Activated T-helper 9 cell treated with anti-CD3 and anti-CD28 coated beads, Interleukin-2, amount 50 U/mL, for 16 hours (primary cell): ENCODE data around the gene KLHDC4.
"Not testable (repeated sequence)": the region's sequence is repeated elsewhere in the genome, so short reads cannot be mapped to it uniquely, and the experiment has no call there.

Experiments
- DNase-seq: peaks from one replicate; pipeline ENCODE4 v3.0.0-alpha.2; 2020; ENCODE audit warnings: low read depth

The KLHDC4 gene

DNA sequence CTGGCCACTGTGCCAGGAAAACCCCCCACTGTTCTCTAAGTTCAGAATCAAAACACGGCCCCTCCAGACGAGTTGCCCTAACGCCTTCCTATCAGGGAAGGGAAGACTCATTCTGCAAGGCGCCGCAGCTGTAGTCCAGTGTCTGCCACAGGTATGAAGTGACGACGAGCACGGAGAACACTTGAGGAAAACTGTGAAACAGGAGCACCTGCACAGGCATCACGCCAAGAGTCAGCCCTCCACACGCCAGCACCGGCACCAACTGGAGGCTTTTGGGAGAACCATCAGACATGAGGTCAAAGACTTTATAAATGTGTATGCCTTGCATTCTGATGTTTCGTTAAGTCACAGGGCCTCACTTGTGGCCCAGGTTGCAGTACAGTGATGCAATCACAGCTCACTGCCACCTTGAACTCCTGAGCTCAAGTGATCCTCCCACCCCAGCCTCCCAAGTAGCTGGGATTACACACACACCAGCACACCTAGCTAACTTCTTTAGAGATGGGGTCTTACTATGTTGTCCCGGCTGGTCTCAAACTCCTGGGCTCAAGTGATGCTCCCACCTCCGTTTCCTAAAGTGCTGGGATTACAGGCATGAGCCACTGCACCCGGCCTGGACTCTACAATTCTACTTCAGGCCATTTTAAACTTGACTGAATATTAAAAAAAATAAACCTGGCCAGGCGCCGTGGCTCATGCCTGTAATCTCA, 22.9 kb downstream of the KLHDC4 start:
- DNase-seq: no peak

DNA sequence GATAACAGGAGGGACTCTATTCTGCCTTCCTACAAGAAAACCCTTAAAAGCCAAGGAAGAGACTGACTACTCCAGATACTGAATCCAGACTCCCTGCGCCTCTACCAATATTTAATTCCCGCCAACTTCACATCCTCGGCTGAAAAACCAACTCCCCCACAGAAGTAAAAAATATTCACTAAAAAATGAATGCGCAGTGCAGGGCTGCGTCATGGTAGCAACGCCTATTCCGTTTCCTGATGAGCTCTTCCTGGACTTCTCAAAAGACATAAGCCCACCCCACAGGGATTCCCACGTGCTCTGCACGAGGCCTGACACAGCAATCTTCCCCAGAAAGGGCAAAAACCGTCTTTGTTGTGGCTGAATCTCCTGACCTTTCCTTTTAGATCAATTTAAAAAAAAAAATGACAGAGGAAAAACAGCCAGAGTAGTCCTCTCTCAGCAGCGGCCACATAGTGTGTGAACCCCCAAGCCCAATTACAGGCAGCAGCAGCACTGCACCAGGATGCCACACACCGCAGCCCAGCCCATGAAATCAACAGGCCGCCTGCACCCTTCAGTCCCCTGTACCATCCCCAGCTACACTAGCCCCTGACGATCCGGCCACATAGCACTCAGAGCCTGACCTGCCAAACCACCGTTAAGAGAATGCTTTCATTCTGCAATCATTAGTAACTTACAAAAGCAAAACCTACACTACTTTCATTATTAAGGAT, 23.9 kb downstream of the KLHDC4 start:
- DNase-seq: no peak

DNA sequence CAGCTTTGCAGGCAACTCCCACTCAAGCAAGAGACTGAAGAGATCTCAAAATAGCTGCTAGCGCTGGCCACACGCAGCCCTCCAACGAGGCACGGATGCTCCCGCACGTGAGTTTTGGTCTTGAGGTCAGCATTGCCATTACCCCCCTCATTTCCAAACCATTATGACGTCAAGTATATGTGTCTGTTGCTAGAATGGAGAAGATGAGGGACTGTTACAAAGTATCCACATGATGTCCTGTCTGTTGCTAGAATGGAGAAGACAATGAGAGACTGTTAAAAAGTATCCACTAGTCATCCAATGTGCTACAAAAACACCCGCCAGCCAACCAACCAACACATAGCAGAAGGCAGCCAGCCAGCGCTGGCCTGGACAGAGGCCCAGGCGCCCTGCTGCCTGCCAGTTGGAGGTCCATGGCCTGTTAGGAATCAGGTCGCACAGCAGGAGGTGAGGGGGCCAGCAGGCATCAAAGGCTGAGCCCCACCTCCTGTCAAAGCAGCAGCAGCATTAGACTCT, 24.8 kb downstream of the KLHDC4 start:
- no peak for DNase-seq

- no peak for DNase-seq
Observed at GRCh38 chr16:87740441-87740840, 25.3 kb downstream of the KLHDC4 start.

DNA sequence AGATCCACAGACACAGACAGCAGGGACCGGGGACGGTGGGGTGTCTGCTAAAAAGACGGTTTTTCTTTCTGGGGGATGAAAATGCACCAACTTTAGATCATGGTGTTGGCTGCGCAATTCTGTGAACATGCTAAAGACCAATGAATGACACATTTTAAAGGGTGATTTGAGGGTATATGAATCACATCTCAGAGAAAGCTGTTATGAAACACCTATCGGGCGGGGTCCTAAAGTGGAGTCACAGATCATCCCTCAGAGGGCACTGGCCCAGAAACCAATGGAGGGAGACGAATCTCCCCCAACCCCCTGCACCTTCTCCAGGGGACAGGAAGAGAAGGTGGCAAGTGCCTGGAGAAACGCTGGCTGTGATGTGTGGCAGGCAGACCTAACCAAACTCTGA, 26.0 kb downstream of the KLHDC4 start:
- no peak for DNase-seq

DNA sequence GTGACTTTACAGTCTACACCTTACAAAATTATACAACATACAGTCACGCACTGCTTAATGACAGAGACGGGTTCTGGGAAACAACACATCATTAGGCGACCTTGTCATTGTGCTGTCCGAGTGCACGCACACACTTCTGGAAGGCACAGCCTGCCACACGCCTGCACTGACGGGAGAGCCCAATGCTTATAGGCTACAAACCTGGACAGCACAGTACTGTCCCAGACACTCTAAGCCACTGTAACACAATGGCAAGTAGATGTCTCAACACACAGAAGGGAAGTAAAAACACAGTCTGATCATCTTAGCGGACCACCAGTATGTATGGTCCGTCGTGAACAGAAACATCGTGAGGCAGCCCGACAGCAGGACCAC, 29.8 kb downstream of the KLHDC4 start:
- DNase-seq: no peak

DNA sequence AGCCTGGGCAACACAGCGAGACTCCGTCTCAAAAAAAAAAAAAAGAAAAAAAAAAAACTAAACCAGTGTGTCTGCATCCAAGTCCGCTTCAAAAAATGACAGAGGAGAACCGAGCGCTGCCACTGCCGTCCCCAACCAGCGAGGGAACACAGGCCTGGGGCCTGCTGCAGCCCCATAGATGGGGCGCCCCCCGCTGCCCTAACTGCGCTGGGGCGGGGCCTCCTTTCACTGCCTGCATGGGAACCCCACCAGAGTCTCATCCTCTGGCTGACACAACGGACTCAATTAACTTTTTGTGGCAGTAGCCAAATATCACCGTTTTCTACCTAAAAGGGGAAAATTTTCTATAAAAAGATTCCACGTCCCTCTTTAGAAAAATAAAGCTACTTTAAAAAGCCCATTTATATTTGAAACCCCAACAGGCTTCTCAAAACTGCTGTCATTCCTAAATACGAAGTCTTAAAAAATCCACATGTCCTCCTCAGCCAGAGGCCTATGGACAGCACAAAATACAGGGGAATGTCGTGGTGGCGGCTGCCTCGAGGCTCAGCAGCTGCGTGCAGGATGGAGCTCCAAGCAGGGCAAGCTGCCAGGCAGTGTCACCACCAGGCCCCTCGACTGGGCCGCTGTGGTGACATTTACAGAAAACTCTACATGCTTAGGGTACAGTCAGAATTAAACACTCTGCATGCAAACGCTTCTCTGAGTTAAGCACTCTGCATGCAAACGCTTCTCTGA, 30.3 kb downstream of the KLHDC4 start:
- DNase-seq: no peak

- no peak for DNase-seq
Observed at GRCh38 chr16:87734644-87735043, 31.1 kb downstream of the KLHDC4 start.

DNA sequence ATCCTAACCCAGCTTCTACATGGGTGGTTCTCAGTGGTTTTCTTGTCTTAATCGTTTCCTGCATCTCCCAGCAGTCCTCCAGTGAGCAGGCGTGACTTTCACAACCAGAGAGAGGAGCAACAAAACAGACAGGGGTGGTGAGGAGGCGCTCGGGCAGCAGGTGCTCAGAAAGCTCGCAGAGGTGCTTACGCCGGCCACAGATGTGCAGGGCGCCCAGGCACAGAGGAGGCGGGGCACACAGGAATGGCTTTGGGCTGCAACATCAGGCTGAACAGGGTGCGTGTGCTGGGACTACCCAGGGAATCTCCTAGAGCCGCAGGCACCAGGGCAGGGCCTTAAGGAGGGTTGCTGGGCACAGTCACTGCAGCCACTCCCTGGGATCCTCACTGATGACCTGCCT, 32.6 kb downstream of the KLHDC4 start:
- no peak for DNase-seq

DNA sequence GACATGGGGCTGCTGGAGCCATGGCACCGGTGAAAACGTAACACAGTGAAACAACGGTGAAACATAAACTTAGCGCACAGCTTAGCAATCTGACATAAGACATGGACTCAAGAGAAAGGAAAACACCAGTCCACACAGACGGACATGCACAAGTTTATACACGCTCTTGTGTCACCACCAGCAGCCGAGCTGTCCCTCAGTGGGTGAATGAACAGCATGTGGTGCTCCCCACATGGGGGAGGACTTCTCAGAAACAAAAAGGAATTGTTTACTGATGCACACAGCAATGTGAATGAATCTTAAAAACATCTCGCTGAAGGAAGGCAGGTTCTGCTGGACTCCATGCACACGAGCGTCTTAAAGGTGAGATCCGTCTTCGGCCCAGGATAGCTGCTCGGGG, 34.2 kb downstream of the KLHDC4 start:
- no peak for DNase-seq

GRCh38 chr16:87729266-87729954, 36.4 kb downstream of the KLHDC4 start:
- DNase-seq: no peak

- DNase-seq: no peak
Observed at GRCh38 chr16:87728026-87728425, 37.8 kb downstream of the KLHDC4 start.

DNA sequence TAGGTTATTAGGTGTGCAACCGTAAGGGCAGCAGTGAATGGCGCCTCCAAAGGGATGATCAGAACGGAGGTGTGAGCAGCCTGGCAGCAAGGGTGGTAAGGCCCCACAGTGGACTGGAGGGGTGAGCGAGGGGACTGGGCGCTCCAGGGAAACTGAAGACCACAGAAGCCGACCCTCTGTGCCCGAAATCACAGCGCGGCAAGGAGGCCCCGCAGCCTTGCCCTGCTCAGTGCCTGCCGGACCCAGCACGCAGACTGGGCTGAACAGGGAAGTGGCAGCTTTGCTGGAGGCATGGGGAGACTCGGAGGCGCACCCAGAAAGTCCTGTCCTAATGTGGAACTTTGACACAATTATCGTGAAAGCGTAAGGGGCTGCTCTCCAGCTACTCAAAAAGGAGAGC, 38.4 kb downstream of the KLHDC4 start:
- no peak for DNase-seq

DNA sequence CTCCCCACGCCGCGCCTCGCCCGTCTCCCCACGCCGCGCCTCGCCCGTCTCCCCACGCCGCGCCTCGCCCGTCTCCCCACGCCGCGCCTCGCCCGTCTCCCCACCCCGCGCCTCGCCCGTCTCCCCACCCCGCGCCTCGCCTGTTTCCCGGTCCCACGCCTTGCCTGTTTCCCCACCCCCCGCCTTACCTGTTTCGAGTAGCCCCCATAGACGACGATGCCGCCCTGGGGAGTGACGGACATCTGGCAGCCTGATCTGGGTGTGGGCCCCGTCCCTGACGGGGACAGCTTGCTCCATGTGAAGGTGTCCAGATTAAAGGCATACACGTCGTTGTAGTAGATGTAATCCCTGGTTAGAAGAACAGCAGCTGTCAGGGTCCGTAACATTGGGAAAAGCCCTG, 39.2 kb downstream of the KLHDC4 start:
- DNase-seq: not testable (repeated sequence)

GRCh38 chr16:87725596-87726235, 40.1 kb downstream of the KLHDC4 start:
- no peak for DNase-seq

GRCh38 chr16:87724490-87725291, 41.1 kb downstream of the KLHDC4 start:
- no peak for DNase-seq

DNA sequence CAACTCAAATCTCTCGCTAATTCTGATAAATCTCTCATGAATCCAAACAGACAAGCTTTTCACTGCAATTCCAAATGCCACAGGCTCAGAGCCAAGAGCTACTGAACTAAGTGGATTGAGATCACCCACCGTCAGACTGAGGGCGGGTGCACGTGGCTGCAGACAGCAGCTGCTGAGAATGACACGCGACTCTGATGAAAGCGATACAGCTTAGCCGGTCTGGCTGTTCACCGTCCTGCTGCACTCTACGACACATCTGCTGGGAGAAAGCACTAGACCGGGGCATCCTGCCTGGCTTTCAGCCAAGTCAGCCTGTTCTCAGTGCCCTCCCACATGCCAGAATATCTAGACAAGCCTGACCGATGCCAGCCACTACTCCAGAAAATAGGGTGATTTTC, 42.6 kb downstream of the KLHDC4 start:
- DNase-seq: no peak

GRCh38 chr16:87722590-87723225, 43.1 kb downstream of the KLHDC4 start:
- DNase-seq: no peak

DNA sequence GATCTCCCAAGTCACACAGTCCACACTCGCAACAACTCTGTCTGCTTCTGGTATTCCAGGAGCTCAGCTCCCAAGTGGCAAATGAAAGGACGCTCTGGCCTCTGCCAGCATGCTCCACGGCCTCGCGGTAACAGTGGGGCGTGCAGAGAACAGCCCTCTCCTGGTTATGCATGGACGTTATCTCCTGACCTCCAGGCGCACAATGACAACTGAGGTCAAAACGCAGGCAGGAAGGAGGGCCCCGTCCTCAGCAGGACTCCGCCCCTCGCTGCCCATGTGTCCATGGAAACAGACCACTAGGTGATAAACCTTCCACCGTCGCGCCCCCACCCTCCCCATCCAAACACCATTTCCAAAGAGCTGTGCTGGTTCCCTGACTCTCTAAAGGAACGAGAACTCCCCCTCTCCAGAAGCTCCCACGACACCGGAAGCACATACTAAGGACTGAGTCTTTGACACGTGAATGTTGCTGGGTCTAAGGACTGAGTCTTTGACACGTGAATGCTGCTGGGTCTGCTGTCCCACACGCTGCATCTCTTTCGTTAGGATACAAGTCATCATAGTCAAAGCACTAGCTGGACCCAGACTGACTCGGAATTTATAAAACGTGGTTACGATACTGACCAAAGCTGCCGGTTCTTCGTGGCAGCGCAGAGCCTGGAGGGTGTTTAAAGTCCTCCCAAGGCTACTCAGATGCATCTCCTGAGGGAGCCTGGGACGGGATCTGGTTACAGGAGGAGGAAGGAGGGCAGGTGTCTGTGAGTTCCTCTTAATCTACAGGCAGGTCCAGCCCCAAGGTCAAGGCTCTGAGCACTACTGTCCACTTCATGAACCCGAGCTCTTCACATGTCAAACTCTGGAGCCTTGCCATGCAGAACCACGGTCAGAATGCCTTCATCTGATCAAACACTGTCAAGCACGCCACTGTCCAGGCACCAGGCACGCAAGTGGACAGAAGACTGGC, 43.9 kb downstream of the KLHDC4 start:
- DNase-seq: no peak
